ENCODE measurements around the gene FKBP1C. TPM values are rescaled to one million over a fixed set of nuclear protein-coding genes. Genes with fewer than 3 reads are reported as not detected.
"Not testable (repeated sequence)": the region's sequence is repeated elsewhere in the genome, so short reads cannot be mapped to it uniquely, and the experiment has no call there.

FKBP1C gene
- under 1 TPM in 2 of 6 experiments, not detected in 4; 0.29 to 0.37 TPM for total RNA-seq
- long read RNA-seq, result 0 reads

GRCh38 chr6:63211343-63211742 is at the start of gene FKBP1C:
Gene FKBP1C (plus strand): TSS chr6:63211469.
- ATAC-seq; DNase-seq; H3K9me3 ChIP-seq; H3K36me3 ChIP-seq; intact Hi-C loops (cut with DNase I); H3K27me3 ChIP-seq; H3K4me3 ChIP-seq; H3K4me1 ChIP-seq; H3K27ac ChIP-seq: not testable (repeated sequence)
- WGBS (ENCODE audit: insufficient coverage, low coverage, low lambda C conversion rate, missing lambda C conversion rate), result 80% methylated on average over 2 of the region's 27 CpGs

- DNase-seq; ATAC-seq; intact Hi-C loops (cut with DNase I); H3K36me3 ChIP-seq; H3K4me3 ChIP-seq; H3K27me3 ChIP-seq; H3K27ac ChIP-seq; H3K4me1 ChIP-seq; H3K9me3 ChIP-seq: not testable (repeated sequence)
- WGBS (ENCODE audit: insufficient coverage, low coverage, low lambda C conversion rate, missing lambda C conversion rate), result 84% methylated on average over 7 of the region's 37 CpGs
Observed at GRCh38 chr6:63164047-63164803, 47.0 kb upstream of the FKBP1C start.

GRCh38 chr6:63174173-63174572 is 37.1 kb upstream of the FKBP1C start:
- H3K27me3 ChIP-seq, result no peaks in the 10 kb centered on the region
- intact Hi-C loops (cut with DNase I), result no loop called here
- H3K4me1 ChIP-seq, result no peaks in the 10 kb centered on the region
- no peak overlapping the region for H3K27ac ChIP-seq
- 56% methylated on average over 1 of the region's 1 CpG for WGBS (ENCODE audit: insufficient coverage, low coverage, low lambda C conversion rate, missing lambda C conversion rate)
- no peak overlapping the region for H3K4me3 ChIP-seq
- H3K9me3 ChIP-seq, result no peaks in the 10 kb centered on the region
- ATAC-seq, result no peak
- H3K36me3 ChIP-seq, result no peaks in the 10 kb centered on the region
- TF ChIP-seq CTCF (IDR thresholded peaks at IDR 0.05) (no peak), POLR2A (IDR thresholded peaks at IDR 0.05) (no peak)
- DNase-seq, result no peak

GRCh38 chr6:63176181-63176580 is 35.1 kb upstream of the FKBP1C start:
- no peaks in the 10 kb centered on the region for H3K36me3 ChIP-seq
- DNase-seq (no peak), ATAC-seq (no peak)
- TF ChIP-seq POLR2A (IDR thresholded peaks at IDR 0.05) (no peak), CTCF (IDR thresholded peaks at IDR 0.05) (no peak)
- intact Hi-C loops (cut with DNase I), result no loop called here
- no peak overlapping the region for H3K4me3 ChIP-seq
- 59% methylated on average over 5 of the region's 5 CpGs for WGBS (ENCODE audit: insufficient coverage, low coverage, low lambda C conversion rate, missing lambda C conversion rate)
- no peak overlapping the region for H3K27ac ChIP-seq
- no peaks in the 10 kb centered on the region for H3K27me3 ChIP-seq
- no peaks in the 10 kb centered on the region for H3K4me1 ChIP-seq
- no peaks in the 10 kb centered on the region for H3K9me3 ChIP-seq

GRCh38 chr6:63180367-63180766 is 30.9 kb upstream of the FKBP1C start:
- intact Hi-C loops (cut with DNase I), result no loop called here
- Histone ChIP-seq H3K4me1 (no peaks in the 10 kb centered on the region), H3K27ac (no peak overlapping the region), H3K36me3 (no peaks in the 10 kb centered on the region), H3K9me3 (no peaks in the 10 kb centered on the region), H3K4me3 (no peak overlapping the region), H3K27me3 (no peaks in the 10 kb centered on the region)
- no peak for TF ChIP-seq POLR2A (IDR thresholded peaks at IDR 0.05)
- TF ChIP-seq CTCF (IDR thresholded peaks at IDR 0.05), result no peak
- DNase-seq, result no peak
- no peak for ATAC-seq

GRCh38 chr6:63186970-63187369 is 24.3 kb upstream of the FKBP1C start:
- intact Hi-C loops (cut with DNase I), result no loop called here
- no peak for DNase-seq
- ATAC-seq, result no peak

More at GRCh38 chr6:63186970-63187369, 24.3 kb upstream of the FKBP1C start:
- H3K9me3 ChIP-seq, result no peaks in the 10 kb centered on the region
- H3K27me3 ChIP-seq, result no peaks in the 10 kb centered on the region
- H3K4me1 ChIP-seq, result no peaks in the 10 kb centered on the region
- TF ChIP-seq POLR2A (IDR thresholded peaks at IDR 0.05) (no peak), CTCF (IDR thresholded peaks at IDR 0.05) (no peak)
- H3K4me3 ChIP-seq, result no peak overlapping the region
- no peaks in the 10 kb centered on the region for H3K36me3 ChIP-seq
- no peak overlapping the region for H3K27ac ChIP-seq
